ENCODE data around the gene GDE1.

- TF ChIP-seq CTCF (IDR thresholded peaks at IDR 0.05) (no peak), POLR2A (IDR thresholded peaks at IDR 0.05) (no peak)
Measured at GRCh38 chr16:19555938-19556771, 34.3 kb upstream of the GDE1 start.
